ENCODE results near the gene CD79B. TPM values are rescaled to one million over a fixed set of nuclear protein-coding genes. Genes with fewer than 3 reads are reported as not detected.

Gene CD79B
- total RNA-seq, 1 experiment from 2014 or later = not detected

GRCh38 chr17:63974594-63975192 is 42.6 kb upstream of the CD79B start:
- intact Hi-C loops (cut with micrococcal nuclease; ENCODE audit: unreplicated experiment) = no loop called here
- no TSS peak for BruUV-seq (replicated peaks)
- no peak for DNase-seq
- CTCF ChIA-PET = no interaction called here
- Mint-ChIP-seq H3K9me3 (ENCODE audit: low read depth, unreplicated experiment) (no peaks in the 10 kb centered on the region), H3K4me1 (ENCODE audit: low read depth, unreplicated experiment) (peaks cover 20% of the 10 kb centered on the region), H3K36me3 (ENCODE audit: insufficient read depth, unreplicated experiment) (no peaks in the 10 kb centered on the region), H3K27me3 (ENCODE audit: unreplicated experiment) (no peaks in the 10 kb centered on the region), H3K27ac (ENCODE audit: unreplicated experiment) (peak overlapping the region; percentile 17), H3K4me3 (ENCODE audit: low read depth, unreplicated experiment) (peak overlapping the region; percentile 23)
- TF ChIP-seq, protein P1, sequence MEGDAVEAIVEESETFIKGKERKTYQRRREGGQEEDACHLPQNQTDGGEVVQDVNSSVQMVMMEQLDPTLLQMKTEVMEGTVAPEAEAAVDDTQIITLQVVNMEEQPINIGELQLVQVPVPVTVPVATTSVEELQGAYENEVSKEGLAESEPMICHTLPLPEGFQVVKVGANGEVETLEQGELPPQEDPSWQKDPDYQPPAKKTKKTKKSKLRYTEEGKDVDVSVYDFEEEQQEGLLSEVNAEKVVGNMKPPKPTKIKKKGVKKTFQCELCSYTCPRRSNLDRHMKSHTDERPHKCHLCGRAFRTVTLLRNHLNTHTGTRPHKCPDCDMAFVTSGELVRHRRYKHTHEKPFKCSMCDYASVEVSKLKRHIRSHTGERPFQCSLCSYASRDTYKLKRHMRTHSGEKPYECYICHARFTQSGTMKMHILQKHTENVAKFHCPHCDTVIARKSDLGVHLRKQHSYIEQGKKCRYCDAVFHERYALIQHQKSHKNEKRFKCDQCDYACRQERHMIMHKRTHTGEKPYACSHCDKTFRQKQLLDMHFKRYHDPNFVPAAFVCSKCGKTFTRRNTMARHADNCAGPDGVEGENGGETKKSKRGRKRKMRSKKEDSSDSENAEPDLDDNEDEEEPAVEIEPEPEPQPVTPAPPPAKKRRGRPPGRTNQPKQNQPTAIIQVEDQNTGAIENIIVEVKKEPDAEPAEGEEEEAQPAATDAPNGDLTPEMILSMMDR (IDR thresholded peaks at IDR 0.05; ENCODE audit: unreplicated experiment) = no peak

- BruUV-seq (replicated peaks) = no TSS peak
Observed at GRCh38 chr17:63973930-63974593, 41.9 kb upstream of the CD79B start.

DNA sequence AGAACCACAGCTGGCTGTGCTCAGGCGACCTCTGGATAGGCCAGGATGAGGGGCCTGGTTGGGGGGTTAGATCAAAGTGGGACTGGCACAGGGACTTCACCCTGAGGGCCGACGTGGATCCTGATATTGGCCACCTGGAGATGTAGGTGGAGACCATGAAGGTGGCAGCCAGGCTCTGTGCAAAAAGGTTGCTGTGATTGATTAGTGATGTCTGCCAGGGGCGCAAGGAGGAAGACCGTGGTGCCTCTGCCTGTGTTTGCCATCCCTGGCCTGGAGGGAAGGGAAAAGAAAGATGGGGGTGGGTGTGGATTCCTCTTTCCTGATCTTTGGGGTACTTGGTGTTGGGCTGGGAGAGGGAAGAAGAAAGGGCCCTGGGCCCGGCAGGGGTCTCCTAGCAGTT is 41.1 kb upstream of the CD79B start:
- Mint-ChIP-seq H3K9me3 (ENCODE audit: low read depth, unreplicated experiment) (no peaks in the 10 kb centered on the region), H3K4me1 (ENCODE audit: low read depth, unreplicated experiment) (peaks cover 20% of the 10 kb centered on the region), H3K27me3 (ENCODE audit: unreplicated experiment) (no peaks in the 10 kb centered on the region), H3K27ac (ENCODE audit: unreplicated experiment) (no peak overlapping the region), H3K4me3 (ENCODE audit: low read depth, unreplicated experiment) (no peak overlapping the region), H3K36me3 (ENCODE audit: insufficient read depth, unreplicated experiment) (no peaks in the 10 kb centered on the region)
- CTCF ChIA-PET = no interaction called here
- intact Hi-C loops (cut with micrococcal nuclease; ENCODE audit: unreplicated experiment) = no loop called here
- DNase-seq = no peak
- BruUV-seq (replicated peaks) = no TSS peak
- TF ChIP-seq, protein P1 (IDR thresholded peaks at IDR 0.05; ENCODE audit: unreplicated experiment) = no peak

More at GRCh38 chr17:63973930-63974593, 41.9 kb upstream of the CD79B start:
- Mint-ChIP-seq H3K27me3 (ENCODE audit: unreplicated experiment) (no peaks in the 10 kb centered on the region), H3K9me3 (ENCODE audit: low read depth, unreplicated experiment) (no peaks in the 10 kb centered on the region), H3K4me3 (ENCODE audit: low read depth, unreplicated experiment) (peak overlapping the region; percentile 23), H3K4me1 (ENCODE audit: low read depth, unreplicated experiment) (peaks cover 20% of the 10 kb centered on the region), H3K36me3 (ENCODE audit: insufficient read depth, unreplicated experiment) (no peaks in the 10 kb centered on the region), H3K27ac (ENCODE audit: unreplicated experiment) (peak overlapping the region; percentile 17)
- TF ChIP-seq, protein P1 (IDR thresholded peaks at IDR 0.05; ENCODE audit: unreplicated experiment) = no peak
- intact Hi-C loops (cut with micrococcal nuclease; ENCODE audit: unreplicated experiment) = no loop called here
- peak; percentile 35 for DNase-seq
- CTCF ChIA-PET = no interaction called here

- intact Hi-C loops (cut with micrococcal nuclease; ENCODE audit: unreplicated experiment) = no loop called here
- TF ChIP-seq, protein P1 (IDR thresholded peaks at IDR 0.05; ENCODE audit: unreplicated experiment) = no peak
- Mint-ChIP-seq H3K27ac (ENCODE audit: unreplicated experiment) (no peak within 1 kb of the TSS), H3K9me3 (ENCODE audit: low read depth, unreplicated experiment) (no peaks in the 10 kb centered on the region), H3K27me3 (ENCODE audit: unreplicated experiment) (no peaks in the 10 kb centered on the region), H3K36me3 (ENCODE audit: insufficient read depth, unreplicated experiment) (no peaks in the 10 kb centered on the region), H3K4me1 (ENCODE audit: low read depth, unreplicated experiment) (peaks cover 20% of the 10 kb centered on the region), H3K4me3 (ENCODE audit: low read depth, unreplicated experiment) (no peak within 1 kb of the TSS)
- CTCF ChIA-PET = no interaction called here
- BruUV-seq (replicated peaks) = no TSS peak
- no peak for DNase-seq
Observed at GRCh38 chr17:63972796-63973195, 40.7 kb upstream of the CD79B start, which contains the start of gene SCN4A. Gene SCN4A (minus strand): TSS chr17:63972918. CDS start chr17:63972841, 77 bp downstream.
